GM18519 (cell line): Measurements from ENCODE around the gene SGPL1.

Source experiments
- ATAC-seq: cut with Tn5 transposase; IDR thresholded peaks from one replicate; pipeline ENCODE4 v1.9.1; 2021; ENCODE audit warnings: mild to moderate bottlenecking, moderate library complexity; ENCODE audit not compliant: unreplicated experiment, low FRiP score

SGPL1 gene

DNA sequence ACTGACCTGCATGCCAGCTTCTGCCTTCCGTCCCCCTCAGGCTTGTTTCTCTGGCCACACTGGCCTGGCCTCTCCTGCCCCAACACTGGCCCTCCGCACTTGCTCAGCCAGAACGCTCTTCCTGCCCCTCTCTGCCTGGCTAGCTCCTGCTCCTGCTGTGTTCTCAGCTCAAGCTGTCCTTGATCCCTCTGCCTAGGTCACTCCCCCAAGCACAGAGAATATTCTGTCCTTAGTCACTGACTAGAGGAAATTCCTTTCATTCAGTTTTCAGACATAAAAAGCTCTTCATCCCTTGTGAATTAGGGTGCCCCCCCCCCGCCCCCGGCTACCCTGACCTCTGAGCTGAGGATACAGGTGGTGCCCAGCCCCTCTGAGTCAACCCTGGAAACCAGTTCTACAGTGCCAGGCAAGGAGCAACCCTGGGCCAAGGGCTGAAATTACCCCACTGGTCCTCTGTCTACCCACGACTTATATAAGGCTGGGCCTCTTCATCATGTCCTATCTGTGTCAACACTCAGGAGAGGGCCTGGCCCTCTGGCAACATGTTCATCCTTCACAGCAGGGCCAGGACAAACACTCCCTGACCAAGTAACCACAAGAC is 6.6 kb upstream of the SGPL1 start:
- no peak for ATAC-seq

DNA sequence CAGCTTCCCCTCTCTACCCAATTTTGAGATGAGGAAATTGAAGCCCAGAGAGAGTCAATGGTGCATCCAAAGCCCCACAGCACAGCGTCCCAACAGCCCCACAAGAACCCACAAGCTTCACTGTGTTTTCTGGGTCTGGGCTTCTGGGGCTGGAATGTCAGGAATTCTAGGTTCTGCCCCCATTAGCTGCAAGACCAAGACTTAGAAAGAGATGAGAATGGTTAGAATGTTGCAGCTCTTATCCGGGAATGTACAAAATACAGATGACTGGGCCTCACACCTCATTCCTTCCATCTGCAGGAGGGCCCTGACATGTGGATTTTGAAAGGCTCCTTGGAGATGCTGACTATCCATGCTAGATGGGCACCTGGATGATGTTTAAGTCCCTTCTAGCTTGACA is 6.0 kb upstream of the SGPL1 start:
- no peak for ATAC-seq

- ATAC-seq: no peak
Observed at GRCh38 chr10:70810967-70811366, 4.8 kb upstream of the SGPL1 start.

DNA sequence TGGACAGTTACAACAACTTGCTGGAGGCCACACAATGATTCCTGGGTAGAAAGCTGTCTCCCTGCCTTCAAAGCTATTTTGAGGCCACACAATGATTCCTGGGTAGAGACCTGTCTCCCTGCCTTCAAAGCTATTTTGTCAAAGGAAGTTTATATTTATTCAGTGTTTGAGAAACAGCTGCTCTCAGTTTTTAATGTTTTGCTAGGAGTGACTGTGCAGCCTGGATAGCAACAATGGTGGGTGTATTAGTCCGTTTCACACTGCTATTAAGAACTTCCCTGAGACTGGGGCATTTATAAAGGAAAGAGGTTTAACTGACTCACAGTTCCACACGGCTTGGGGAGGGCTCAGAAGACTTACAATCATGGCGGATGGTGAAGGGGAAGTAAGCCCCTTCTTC is 3.9 kb upstream of the SGPL1 start:
- no peak for ATAC-seq

DNA sequence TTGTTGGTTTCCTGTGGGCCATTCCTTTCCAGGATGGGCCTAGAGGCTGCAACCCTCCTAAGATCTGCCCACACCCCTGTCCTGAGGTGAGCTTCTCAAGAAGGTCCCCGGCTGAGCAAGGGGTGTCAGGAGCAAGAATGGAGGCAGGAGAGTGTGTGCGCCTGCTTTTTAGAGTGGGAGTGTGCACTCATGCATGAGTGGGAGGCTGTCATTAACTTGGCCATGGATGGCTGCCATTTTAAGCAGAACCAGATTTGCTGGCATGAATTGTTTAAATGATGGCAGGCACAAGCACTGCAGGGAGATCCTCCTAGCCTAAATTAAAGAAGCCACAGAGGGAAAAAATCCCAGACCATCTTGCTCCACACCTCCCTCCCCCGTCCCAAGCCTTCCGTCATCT is 2.9 kb upstream of the SGPL1 start:
- ATAC-seq: no peak

DNA sequence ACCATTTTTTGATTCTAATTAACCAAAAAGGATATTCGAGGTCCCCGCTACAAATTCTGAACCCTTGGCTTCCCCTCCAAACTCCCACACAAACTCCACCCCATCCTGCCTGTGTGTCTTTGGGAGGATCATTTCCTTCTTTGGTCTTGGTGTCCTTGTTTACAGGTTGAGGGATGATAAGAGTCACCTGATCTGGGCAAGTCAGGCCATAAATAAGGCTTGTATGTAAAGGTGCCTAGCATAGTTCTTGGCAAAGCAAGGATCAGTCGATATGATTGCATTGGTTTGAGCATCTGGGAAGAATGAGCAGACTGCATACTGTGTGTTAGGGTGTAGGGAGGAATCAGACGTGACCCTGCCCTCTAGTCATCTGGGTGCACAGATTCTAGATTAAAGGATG is 1.6 kb upstream of the SGPL1 start:
- ATAC-seq: no peak

DNA sequence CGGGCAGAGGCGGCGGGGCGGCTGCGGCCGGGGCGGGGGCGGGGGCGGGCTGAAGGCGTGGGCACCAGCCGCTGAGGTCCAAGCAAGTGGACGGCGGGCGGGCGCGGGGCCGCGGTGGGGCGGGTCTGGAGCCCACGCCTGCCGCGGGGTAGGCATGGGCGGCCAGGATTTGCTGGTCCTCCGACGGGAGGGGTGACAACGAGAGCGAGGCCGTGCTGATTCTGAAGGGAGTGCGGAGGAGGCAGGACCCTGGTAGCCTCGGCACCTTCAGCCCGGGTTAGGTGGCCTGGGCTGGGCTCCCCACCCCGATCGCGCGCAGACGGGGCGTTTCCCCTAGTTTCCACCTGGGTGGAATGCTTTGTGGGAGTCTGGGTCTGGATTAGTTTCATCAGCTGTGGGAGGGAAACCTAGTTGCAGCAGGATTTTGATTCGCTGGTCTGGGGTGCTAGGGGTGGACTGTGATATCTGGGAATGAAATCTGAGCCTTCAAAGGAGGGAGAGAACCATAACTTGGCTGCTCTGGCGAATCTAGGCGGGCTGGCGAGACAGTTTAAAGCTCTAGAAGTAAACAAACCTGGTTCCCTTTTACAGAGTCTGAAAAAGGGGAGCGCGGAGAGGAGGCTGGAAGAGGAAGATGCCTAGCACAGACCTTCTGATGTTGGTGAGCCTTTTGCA is 609 bp downstream of the SGPL1 start:
- ATAC-seq: no peak

- no peak for ATAC-seq
Observed at GRCh38 chr10:70820976-70821750, 5.4 kb downstream of the SGPL1 start.

DNA sequence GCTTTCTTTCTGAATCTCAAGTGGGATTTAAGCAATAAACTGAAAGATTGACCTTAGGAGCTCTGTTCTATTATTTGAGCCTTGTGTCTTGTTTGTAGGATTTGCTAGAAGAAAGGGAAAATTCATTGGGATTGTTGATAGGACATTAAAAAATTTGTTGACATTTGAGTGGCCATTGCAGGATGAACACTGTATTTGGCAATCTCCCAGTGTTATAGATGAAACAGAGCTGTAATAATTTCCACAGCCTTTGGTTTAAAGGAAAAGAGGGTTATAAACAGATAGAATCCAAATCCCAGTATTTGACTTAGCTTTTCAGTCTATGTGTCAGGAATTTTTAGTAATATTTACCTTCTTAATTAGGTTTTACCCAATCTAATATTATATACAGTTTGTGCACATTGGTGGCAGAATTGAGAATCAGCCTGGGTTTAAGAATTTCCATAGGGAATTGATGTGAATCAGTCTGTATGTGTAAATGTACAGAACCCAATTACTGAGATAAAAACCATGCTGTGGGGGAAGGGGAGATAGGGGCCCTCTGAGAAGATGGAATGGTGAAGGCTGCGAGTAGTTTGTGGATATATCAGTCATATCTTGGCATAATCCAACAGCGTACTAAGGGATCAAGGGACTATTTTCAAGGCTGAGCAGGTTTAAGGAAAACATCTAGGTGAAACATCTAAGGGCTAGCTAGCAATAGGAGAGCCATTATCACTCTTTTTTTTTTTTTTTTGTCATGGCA is 6.5 kb downstream of the SGPL1 start:
- no peak for ATAC-seq

DNA sequence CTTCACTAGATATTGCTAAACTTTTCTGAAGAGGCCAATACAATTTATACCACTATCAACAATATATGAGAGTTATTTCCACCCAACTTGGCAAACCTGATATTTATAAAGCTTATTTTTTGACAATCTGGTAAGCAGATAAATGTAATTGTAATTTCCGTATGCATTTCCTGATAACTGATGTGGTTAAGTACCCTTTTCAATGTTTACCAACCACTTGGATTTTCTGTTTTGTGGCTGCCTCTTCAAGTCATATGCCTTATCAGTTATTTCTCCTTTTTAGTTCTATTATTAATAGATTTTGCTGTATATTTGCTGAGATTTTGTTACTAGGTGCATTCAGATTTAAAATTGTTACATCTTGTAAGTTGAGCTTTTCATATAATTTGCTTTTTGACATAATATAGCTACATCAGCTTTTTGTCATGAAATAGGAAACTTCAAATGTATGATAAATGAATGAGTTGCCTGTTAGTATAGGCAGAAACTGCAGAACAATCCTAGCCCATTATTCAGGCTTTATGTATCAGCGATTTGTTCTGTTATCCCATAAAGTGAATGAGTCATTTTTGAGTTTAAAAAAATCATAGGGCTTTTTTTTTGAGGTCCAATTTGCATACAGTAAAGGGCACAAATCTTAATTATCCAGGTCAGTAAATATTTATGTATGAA is 11.5 kb downstream of the SGPL1 start:
- no peak for ATAC-seq

DNA sequence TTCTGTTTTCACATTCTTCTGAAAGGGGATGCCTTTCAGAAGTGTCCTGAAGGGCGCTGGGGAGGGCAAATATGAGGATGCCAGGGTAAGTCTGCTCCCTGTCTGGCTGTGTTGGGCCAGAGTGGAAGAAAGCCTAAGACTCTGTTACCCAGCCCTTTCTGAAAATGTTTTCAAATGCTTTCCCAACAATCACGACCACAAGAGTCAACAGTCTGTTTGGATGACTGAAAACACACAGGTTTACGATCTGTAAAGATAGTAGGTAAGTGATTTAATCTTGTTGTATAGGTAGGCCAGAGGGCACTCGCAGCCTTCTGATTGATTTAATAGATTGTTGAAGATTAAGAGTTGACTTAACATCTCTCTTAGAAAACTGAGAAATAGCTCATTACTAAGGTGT is 13.2 kb downstream of the SGPL1 start:
- no peak for ATAC-seq

- no peak for ATAC-seq
Observed at GRCh38 chr10:70829543-70829942, 13.8 kb downstream of the SGPL1 start.

DNA sequence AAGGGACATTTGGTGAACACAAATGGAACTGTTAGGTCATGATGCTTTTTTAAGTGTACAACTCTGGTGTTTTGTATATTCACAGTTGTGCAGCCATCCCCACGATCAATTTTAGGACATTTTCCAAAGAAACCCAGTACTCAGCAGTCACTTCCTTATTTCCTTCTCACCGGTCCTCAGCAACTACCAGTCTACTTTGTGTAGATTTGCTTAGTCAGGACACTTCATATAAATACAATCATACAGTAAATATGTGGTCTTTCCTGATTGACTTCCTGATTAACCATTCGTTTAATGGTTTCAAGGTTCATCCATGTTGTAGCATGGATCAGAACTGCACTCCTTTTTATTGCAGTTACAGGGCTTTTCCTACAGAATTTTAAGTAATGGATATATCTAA is 14.4 kb downstream of the SGPL1 start:
- ATAC-seq: no peak

DNA sequence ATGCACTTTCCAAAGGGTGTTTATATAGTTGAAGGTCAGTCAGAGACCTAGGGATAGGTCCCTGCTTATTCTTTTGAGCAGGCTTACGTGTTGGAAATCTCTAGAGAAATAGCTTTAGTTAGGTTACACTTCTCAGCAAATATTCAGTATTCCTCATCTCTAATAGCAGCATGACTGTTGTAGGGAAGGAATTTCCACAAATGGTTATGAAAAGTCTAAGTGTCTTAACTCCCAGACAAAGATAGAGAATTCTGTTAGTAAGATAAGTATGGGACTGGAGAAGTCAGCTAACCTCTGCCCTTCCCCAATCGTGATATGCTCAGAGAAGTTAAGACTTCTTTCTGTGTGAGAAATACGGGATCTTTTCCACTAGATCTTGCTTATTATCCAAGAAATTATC is 16.5 kb downstream of the SGPL1 start:
- ATAC-seq: no peak

DNA sequence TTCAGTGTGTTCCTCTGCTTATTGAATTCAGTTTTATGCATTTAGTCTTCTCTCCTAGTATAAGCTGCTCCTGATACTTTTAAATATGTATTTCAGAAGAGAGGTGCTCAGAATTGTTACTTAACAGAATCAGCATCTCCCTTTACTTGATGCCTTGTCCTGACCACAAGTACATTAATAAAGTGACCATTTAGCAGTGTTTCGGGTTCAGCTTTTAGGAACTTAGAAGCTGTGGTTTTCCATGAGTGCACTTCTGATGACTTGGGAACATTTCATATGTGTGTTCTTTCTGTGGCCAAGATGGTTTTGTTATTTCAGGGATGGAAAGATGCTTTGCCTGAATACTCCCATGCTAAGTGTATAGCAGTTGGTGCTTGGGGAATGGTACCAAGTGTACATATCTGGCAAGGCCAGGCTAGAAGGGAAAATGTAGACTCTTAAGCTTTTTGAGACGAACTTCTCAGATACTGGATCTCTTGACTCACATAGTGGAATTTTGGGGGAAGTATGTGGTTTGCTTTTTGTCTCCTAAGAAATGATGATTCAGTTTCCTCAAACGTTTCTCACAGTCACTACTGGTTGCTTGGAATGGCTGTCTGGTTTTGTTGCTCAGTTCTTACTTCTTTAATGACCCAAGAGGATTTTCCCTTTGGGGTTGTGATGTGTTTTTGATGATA is 17.2 kb downstream of the SGPL1 start:
- ATAC-seq: no peak

- ATAC-seq: no peak
Observed at GRCh38 chr10:70833601-70834000, 17.9 kb downstream of the SGPL1 start.

- ATAC-seq: no peak
Observed at GRCh38 chr10:70834021-70834420, 18.3 kb downstream of the SGPL1 start.

DNA sequence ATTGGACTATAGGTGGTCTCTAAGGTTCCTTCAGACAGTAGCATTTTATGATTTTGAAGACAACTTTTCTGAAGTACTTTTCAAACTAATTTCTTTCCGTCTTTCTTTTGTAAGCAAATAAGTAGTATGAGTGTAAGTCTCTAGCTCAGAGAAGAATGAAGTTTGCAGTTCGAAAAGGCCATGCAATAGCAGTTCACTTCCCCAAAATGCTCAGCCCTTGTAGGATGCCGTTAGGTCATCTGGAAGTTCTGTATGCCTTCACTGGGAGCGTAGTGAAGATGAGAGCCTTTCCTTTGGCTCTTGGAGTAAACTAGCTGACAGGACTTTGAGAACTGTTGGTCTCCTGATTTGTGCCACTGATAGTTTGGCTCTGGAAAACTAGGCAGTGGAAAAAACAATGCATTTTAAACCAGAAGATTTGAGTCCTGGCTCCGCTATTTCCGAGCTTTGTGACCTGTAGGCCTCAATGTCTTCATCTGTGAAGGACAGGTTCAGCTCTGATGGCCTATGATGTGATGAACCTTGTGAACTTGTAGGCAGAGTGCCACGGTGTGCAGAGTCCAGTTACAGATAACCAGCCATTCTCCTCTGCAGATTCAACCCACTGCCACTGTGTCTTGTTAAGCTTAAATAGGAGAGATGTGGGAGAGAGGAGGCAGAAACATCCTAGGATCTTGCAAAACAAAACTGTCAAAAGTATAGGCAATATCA is 18.8 kb downstream of the SGPL1 start:
- ATAC-seq: no peak

- no peak for ATAC-seq
Observed at GRCh38 chr10:70836319-70836718, 20.6 kb downstream of the SGPL1 start.
